GM18907 (cell line): ENCODE measurements around the gene BTBD19.
"Not testable (repeated sequence)": the region's sequence is repeated elsewhere in the genome, so short reads cannot be mapped to it uniquely, and the experiment has no call there.

Experiments used
- ATAC-seq: cut with Tn5 transposase; IDR thresholded peaks from one replicate; pipeline ENCODE4 v1.9.1; 2021; ENCODE audit warnings: mild to moderate bottlenecking, moderate library complexity; ENCODE audit not compliant: unreplicated experiment

The BTBD19 gene

DNA sequence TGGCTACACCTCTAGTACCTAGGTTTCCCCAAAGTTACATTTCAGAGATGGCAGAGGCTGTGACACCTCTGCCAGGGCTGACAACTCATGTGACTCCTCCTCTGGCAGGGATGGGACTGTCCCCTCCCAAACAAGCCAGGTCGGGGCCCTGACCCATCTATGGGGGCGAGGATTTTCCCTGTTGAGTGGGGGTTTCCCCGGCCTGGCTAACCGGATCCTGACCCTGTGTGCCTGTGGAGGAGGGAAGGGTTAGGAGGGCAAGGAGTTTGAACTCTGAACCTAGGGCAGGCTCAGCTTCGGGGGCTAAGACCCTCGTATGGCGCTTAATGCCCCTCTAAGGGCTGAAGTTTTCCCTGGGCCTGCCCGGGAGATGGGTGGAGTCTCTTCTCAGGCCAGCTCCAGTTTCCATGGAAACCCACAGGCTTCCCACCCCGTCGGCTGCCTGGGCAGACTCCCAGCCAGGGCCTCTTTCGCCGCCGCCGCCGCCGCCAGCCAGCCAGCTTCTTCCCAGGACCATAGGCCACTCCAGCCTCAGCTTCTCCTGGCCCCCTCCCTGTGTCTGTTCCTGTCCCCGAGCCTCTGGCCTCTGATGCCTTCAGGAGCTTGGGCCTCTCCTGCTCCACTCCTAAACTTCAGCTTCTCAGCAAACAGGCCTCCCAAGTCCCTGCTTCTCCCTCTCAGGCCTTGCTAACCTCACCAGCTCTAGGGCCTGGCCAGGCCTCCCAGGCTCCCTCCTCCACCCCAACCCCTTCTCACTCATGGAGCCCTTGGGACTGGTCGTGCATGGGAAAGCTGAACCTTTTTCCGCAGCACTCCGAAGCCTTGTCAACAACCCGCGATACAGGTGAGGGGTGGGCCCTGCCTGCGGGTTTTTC lies at the start of gene BTBD19:
Gene BTBD19 (plus strand): TSS at position 461 of the 875 bp plus-strand sequence. CDS start 298 bp downstream, at position 759.
- ATAC-seq, result peak; percentile 33

GRCh38 chr1:44759077-44759476 lies 49.2 kb upstream of the BTBD19 start:
- no peak for ATAC-seq

DNA sequence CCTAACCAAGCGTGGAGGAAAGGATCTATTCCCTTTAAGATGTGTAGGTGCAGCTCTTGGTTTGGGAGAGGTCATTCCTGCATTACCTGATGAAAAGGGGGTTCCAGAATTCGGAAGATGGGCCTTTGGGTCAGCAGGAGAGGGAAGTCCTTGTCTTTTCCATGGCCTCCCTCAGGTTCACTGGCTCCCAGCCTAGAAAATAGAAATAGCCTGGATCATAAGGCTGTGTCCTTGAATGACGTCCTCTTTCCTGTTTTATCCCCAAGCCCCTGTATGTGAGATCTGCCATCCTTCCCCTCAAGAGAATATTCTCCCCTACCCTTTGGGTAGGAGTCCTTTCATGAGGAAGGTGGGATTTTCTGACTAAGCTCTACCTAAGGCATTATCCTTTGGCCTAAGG lies 47.4 kb upstream of the BTBD19 start:
- no peak for ATAC-seq

GRCh38 chr1:44766421-44766820 lies 41.9 kb upstream of the BTBD19 start:
- not testable (repeated sequence) for ATAC-seq

DNA sequence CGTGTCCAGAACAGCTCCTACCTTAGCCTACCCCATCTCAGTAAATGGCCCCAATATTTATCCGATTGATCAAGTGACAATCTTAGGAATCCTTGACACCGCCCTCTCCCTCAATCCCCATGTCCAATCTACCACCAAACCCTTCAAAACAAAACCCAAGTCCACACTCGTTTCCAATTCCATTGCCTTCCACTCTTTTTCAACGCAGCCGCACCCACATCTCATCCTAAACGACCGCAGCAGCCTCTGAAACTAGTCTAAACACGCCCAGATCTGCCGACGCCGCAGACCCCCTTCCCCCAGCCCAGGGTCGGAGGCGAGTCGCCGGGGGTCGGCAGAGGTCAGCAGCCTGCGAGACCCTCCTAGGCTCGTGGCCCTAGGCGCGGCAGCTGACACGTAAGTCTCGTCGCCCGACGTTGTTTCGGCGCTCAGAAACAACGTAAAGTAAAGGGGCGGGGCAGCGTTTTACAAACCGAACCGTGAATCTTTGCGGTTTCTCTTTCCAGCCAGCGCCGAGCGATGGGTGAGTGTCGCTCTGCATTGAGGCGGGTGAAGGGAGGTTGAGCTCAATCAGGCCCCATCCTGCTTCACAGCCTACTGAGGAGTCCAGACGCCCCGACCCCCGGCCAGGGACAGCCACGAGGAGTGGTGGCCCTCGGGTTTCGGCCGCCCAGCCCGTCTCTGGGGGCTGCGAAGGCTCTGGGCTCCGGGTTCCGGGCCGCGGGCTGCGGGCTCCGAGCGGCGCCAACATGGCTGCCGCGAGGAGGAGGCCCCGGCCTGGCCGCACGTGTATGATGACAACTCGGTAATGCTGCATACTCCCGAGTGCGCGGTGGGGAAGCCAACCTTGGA lies 33.0 kb upstream of the BTBD19 start, which contains the start of gene RPS8:
Gene RPS8 (plus strand): TSS at position 463 of the 852 bp plus-strand sequence. CDS start 57 bp downstream, at position 520.
- ATAC-seq, result peak; percentile 83

GRCh38 chr1:44775930-44776729 lies 32.2 kb upstream of the BTBD19 start:
- ATAC-seq, result no peak

DNA sequence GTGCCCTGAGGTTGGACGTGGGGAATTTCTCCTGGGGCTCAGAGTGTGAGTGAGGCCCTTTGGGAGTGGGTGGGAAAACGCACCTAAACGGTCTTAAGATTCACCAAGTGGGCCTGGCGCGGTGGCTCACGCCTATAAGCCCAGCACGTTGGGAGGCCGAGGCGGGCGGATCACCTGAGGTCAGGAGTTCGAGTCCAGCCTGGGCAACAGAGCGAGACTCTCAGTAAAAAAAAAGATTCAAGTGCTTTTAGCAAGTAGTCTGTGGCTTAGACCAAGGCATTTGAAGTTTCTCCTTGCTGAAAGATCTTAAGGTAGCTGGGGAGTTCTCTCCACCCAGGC lies 31.6 kb upstream of the BTBD19 start:
- ATAC-seq, result no peak

GRCh38 chr1:44777547-44777946 lies 30.8 kb upstream of the BTBD19 start:
- ATAC-seq, result no peak

DNA sequence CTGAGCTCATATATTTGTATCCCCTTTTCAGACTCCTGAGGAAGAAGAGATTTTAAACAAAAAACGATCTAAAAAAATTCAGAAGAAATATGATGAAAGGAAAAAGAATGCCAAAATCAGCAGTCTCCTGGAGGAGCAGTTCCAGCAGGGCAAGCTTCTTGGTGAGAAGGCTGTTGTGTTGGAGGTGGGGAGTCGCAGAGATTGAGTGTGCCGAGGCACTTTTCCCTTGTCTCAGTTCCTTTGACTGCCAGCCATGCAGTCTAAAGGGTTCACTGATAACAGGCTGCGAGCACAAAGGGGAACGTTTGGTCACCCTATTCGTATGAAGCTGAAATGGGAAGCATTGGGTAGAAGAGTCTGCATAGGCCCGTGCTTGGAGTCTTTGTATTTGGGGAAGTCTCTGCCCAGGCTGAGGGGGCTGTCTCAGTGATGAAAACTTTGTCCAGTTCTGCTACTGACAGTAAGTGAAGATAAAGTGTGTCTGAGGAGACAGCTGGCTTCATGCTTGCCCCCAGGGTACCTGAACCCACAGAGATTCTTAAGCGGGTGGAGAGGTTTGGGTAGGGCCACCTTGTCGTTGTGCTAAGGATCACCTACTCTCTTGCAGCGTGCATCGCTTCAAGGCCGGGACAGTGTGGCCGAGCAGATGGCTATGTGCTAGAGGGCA lies 30.2 kb upstream of the BTBD19 start:
- ATAC-seq, result no peak

- no peak for ATAC-seq
Measured at GRCh38 chr1:44778705-44779576, 29.4 kb upstream of the BTBD19 start.

- ATAC-seq, result no peak
Measured at GRCh38 chr1:44780583-44781121, 27.7 kb upstream of the BTBD19 start.

DNA sequence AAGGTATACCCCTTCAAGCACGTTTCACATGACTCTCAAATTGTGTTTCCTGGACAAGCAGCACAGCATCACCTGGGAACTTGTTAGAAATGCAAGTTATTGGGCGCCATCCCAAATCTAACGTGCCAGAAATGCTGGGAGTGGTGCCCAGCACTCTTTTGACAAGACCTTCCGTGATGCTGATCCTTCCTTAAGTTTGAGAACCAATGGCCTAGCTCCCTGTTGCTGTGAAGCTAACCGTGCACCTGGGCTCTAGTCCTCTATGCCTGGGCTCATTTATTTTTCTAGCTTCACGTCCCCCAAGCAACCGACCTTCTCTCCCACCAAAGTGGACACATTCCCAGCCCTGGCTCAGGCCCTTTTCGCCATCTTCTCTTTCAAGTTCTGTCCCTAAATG lies 24.6 kb upstream of the BTBD19 start:
- no peak for ATAC-seq

DNA sequence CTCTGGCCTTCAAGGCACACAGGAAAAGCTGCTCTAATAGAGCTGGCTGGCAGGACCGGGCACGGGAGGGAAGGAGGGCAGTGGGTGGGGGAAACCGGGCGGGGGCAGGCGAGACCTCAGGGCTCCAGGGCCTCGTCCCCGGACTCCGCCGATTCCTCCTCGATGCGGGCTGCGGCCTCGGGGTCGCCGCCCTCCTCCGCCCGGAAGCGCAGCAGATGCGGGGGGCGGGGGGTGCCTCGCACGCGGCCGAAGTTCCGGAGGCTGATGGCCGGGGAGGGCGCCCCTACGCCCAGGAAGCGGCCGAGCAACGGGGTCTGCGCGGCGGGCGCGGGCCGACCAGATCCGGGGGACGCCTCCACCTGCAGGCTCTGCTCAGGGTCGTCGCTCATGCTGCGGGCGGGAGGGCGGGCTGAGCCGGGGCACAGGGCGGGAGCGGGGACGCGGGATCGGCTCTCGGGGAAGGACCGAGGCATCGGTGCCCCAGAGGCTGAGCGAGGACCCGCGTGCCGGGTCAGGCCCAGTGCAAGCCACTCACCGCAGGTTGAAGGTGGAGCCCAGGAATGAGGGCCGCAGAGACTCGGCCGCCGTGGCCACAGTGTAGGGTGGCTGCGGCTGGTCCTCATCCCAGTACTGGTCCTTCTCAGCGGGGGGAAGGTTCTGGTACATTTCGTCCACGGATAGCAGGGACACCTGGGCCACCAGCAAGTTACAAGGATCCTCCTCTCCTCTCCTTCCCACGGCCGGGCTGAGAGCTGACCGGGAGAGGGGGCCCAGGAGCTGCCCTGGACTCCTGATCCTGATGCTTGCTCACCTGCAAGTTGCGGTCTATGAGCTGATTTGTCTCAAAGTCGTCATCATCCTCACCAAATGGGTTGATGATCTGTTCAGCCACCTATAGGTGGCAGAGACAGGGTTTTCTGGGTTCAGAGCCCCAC lies 24.0 kb upstream of the BTBD19 start:
- ATAC-seq, result no peak

DNA sequence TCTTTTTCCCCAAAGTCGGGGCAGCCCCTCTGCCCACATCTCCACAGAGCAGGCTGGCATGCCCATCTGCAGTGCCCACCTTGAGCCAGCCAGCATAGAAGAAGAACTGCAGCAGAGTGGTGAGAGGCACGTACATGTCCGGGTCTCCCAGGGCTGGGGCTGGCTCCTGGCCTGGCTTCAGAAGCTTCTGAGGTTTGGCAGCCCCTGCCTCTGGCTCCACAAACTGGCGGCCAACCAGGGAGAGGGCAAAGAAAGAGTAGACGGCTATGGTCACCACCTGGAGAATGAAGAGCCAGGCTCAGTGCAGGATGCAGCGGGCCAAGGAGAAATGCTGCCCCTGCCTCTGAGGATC lies 23.3 kb upstream of the BTBD19 start:
- no peak for ATAC-seq

DNA sequence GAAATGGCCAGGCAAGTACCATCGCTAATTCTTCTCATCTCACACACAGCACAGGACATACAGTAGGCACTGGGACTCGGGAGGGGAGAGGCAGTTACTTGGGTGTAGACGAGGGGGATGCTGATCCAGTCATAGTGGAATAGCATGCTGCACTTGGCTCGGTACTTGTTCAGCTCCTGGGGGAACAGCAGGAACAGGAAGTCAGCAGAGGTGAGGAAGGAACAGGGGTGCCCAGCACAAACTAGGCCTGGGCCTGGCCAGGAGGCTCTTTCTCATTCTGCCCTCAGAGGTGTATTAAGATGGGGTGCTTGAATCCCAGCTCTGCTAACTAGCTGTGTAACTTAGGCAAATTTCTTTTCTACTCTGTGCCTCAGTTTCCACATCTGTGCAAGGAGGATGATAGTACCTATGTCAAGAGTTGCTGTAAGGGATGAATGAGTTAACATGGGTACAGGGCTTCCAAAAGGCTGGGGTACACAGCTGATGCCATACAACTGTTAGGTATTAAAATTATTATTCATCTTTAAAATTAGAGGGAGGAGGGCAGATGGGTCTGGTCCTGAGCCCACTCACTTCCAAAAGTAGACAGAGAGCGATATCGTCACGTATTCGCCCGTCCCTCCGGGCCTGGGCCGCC lies 22.7 kb upstream of the BTBD19 start:
- no peak for ATAC-seq

- ATAC-seq, result peak; percentile 47
Measured at GRCh38 chr1:44786138-44786840, 22.0 kb upstream of the BTBD19 start.

DNA sequence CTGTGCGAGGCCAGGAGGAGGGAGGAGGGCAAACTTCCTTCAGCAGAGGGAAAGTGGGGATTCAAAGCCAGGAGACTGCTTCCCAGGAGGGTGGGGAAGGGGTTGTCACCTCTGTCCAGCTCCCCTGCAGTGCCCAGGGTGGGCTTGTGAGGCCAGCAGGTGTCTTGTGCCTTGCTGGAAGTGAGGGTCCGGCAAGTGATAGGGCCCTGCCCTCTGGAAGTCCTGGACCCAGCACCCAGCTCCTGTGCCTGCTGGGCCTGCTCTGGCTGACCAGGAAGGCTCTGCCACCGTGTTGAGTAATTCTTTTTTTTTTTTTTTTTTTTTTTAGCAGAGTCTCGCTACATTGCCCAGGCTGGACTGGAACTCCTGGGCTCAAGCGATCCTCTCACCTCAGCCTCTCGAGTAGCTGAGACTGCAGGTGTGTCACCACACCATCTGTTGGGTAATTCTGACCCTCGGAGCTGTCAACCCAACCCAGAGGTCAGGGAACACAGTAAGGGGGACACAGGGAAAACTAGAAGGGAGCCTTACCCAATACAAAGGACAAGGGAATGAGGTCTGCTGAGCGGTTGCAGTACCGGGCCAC lies 21.4 kb upstream of the BTBD19 start:
- ATAC-seq, result no peak
